GM23248 (cell line): ENCODE measurements around the gene AOPEP. TPM values are rescaled to one million over a fixed set of nuclear protein-coding genes. Genes with fewer than 3 reads are reported as not detected.
A peak's percentile ranks its signal among the peaks of the same experiment; 100 is the strongest.

ENCODE experiments used
- DNase-seq: peaks from one replicate; pipeline ENCODE4 v3.0.0-alpha.2; 2015
- H2AFZ ChIP-seq: fragments of 200-600 bp; sonication (generic); 2 replicates; pipeline ENCODE4 v1.6.1; 2016; ENCODE audit warnings: antibody characterized with exemption
- H3F3A ChIP-seq: fragments of 200-600 bp; sonication (generic); 2 replicates; pipeline ENCODE4 v1.6.1; 2016; ENCODE audit warnings: mild to moderate bottlenecking, antibody characterized with exemption, mixed run types; ENCODE audit not compliant: insufficient read depth
- H3K27ac ChIP-seq: fragments of 200-600 bp; sonication (generic); 2 replicates; pipeline ENCODE4 v1.5.1; 2016; ENCODE audit warnings: mild to moderate bottlenecking
- H3K27me3 ChIP-seq: fragments of 200-600 bp; sonication (generic); replicated peaks from 2 replicates; pipeline ENCODE4 v1.6.1; 2016; ENCODE audit warnings: mild to moderate bottlenecking; ENCODE audit not compliant: insufficient read depth
- H3K36me3 ChIP-seq: fragments of 200-600 bp; sonication (generic); 2 replicates; pipeline ENCODE4 v1.6.1; 2016; ENCODE audit warnings: low read depth, mild to moderate bottlenecking
- H3K4me1 ChIP-seq: fragments of 200-600 bp; sonication (generic); 2 replicates; pipeline ENCODE4 v1.6.1; 2016; ENCODE audit warnings: mild to moderate bottlenecking; ENCODE audit not compliant: insufficient read depth
- H3K4me2 ChIP-seq: fragments of 200-600 bp; sonication (generic); one replicate; pipeline ENCODE4 v1.6.1; 2016; ENCODE audit warnings: mild to moderate bottlenecking; ENCODE audit not compliant: unreplicated experiment
- H3K4me3 ChIP-seq: fragments of 200-600 bp; sonication (generic); 2 replicates; pipeline ENCODE4 v1.5.1; 2016; ENCODE audit warnings: mild to moderate bottlenecking
- H3K79me2 ChIP-seq: fragments of 200-600 bp; sonication (generic); 2 replicates; pipeline ENCODE4 v1.6.1; 2016; ENCODE audit warnings: mild to moderate bottlenecking; ENCODE audit not compliant: insufficient read depth
- H3K9ac ChIP-seq: fragments of 200-600 bp; sonication (generic); 2 replicates; pipeline ENCODE4 v1.6.1; 2016; ENCODE audit warnings: mild to moderate bottlenecking
- H3K9me2 ChIP-seq: fragments of 200-600 bp; sonication (generic); 2 replicates; pipeline ENCODE4 v1.6.1; 2016; ENCODE audit warnings: mixed run types, mild to moderate bottlenecking, moderate library complexity; ENCODE audit not compliant: insufficient read depth
- H3K9me3 ChIP-seq: fragments of 200-600 bp; sonication (generic); one replicate; pipeline ENCODE4 v1.6.1; 2017; ENCODE audit warnings: low read depth
- H4K20me1 ChIP-seq: fragments of 200-600 bp; sonication (generic); 2 replicates; pipeline ENCODE4 v1.6.0; 2016; ENCODE audit not compliant: insufficient read depth
- EZH2 ChIP-seq: fragments of 200-600 bp; sonication (generic); IDR thresholded peaks from 2 replicates; pipeline ENCODE4 v1.6.1; 2018; ENCODE audit warnings: antibody characterized with exemption, mild to moderate bottlenecking; ENCODE audit not compliant: insufficient read depth, poor library complexity, severe bottlenecking
- EZH2phosphoT487 ChIP-seq: fragments of 200-600 bp; sonication (generic); IDR thresholded peaks from 2 replicates; pipeline ENCODE4 v1.6.1; 2018; ENCODE audit warnings: antibody characterized with exemption, moderate library complexity, mild to moderate bottlenecking, low read depth; ENCODE audit not compliant: insufficient read depth
- WGBS, 2 experiments: methylation state at CpG; one replicate each; pipeline ENCODE4 v1.1.6; 2015 to 2017; ENCODE audit warnings: low lambda C conversion rate in 2 of 2, low coverage in 1 of 2; ENCODE audit errors: missing lambda C conversion rate in 2 of 2; 5-methylcytosine and 5-hydroxymethylcytosine counted together
- in situ Hi-C: fragments of 300-500 bp; cut with MboI; formaldehyde crosslinking; loops from 2 replicates; pipeline ENCODE4 v1.15.0; 2020
- polyA plus RNA-seq: library from polyadenylated mRNA; unstranded; fragments of >200 nt; fragmentation: Nextera tagmentation; extraction: Ambion mirVana; gene quantifications from 2 replicates; pipeline ENCODE4 v1.2.1, GENCODE V29; 2016
- total RNA-seq: library from RNA; depleted of rRNA; stranded (reverse); fragments of >200 nt; shearing (Covaris generic); gene quantifications from 2 replicates; pipeline ENCODE4 v1.2.3, GENCODE V29; 2014

Gene AOPEP
- total and polyA plus RNA-seq, 2 experiments from 2014 or later, result 90.0 to 120 TPM

DNA sequence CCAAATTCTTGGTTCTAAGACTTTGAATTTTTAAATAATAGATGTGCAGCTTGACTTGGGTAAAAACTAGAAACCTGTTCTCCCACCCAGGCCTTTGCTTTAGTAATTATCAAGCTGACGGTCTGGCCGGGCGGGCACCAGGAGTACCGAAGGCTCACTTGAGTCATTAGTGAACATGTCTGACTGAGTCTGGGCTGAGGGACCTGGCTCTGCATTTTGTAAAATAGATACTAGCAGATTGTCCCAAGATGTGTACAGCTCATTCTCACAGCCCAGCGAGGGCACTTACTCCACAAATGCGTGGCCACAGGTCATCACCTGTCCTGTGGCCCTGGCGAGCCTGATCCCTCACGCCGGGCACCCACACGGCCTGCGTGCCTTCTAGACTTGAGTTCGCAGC lies 374.8 kb downstream of the AOPEP start:
- H3K4me3 ChIP-seq, result no peak overlapping the region
- peaks cover 15% of the 10 kb centered on the region for H3K4me1 ChIP-seq
- no peak overlapping the region for H2AFZ ChIP-seq
- no peak for DNase-seq
- H3F3A ChIP-seq, result peaks cover 12% of the 10 kb centered on the region
- no peak overlapping the region for H3K9ac ChIP-seq
- H3K9me3 ChIP-seq, result no peaks in the 10 kb centered on the region
- 98 to 100% methylated on average over 12 of the region's 12 CpGs for WGBS, 2 experiments
- H4K20me1 ChIP-seq, result no peaks in the 10 kb centered on the region
- in situ Hi-C loops, result no loop called here
- no peaks in the 10 kb centered on the region for H3K27me3 ChIP-seq
- H3K79me2 ChIP-seq, result no peaks in the 10 kb centered on the region
- H3K27ac ChIP-seq, result no peak overlapping the region
- no peaks in the 10 kb centered on the region for H3K9me2 ChIP-seq
- H3K36me3 ChIP-seq, result no peaks in the 10 kb centered on the region; the same call in none of the 2 replicates
- H3K4me2 ChIP-seq, result no peak overlapping the region
- TF ChIP-seq EZH2 (no peak), EZH2phosphoT487 (no peak)

DNA sequence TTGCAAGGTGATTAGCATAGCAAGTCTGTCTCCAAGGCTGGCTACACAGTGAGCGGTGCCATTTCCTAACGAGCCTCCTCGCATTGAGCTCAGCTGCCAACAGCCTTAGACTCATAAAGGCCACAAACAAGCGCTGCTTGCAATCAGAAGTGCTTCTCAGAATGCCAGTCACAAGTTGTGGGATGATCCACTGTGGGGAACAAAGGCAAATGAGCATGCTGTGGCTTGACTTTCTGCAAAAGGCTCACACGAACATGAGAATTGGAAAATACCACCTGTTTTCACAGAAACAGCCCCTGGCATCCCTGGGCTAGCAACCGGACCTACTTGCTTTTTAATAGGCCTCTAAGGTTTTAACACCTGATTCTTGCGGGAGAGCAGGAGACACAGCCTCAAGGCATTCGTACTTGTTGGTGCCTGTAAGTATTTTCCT lies 375.5 kb downstream of the AOPEP start:
- no peak overlapping the region for H2AFZ ChIP-seq
- H3K4me2 ChIP-seq, result no peak overlapping the region
- no peak overlapping the region for H3K27ac ChIP-seq
- H3K9me3 ChIP-seq, result no peaks in the 10 kb centered on the region
- in situ Hi-C loops, result no loop called here
- no peak overlapping the region for H3K4me3 ChIP-seq
- no peaks in the 10 kb centered on the region for H3K9me2 ChIP-seq
- no peak for DNase-seq
- H3K4me1 ChIP-seq, result peaks cover 15% of the 10 kb centered on the region
- H3K79me2 ChIP-seq, result no peaks in the 10 kb centered on the region
- H3K36me3 ChIP-seq, result no peaks in the 10 kb centered on the region; the same call in none of the 2 replicates
- H3K9ac ChIP-seq, result no peak overlapping the region
- H3F3A ChIP-seq, result peaks cover 13% of the 10 kb centered on the region
- TF ChIP-seq EZH2, result no peak
- WGBS, 2 experiments, result 98% methylated on average over 8 of the region's 8 CpGs
- no peaks in the 10 kb centered on the region for H4K20me1 ChIP-seq
- H3K27me3 ChIP-seq, result no peaks in the 10 kb centered on the region

DNA sequence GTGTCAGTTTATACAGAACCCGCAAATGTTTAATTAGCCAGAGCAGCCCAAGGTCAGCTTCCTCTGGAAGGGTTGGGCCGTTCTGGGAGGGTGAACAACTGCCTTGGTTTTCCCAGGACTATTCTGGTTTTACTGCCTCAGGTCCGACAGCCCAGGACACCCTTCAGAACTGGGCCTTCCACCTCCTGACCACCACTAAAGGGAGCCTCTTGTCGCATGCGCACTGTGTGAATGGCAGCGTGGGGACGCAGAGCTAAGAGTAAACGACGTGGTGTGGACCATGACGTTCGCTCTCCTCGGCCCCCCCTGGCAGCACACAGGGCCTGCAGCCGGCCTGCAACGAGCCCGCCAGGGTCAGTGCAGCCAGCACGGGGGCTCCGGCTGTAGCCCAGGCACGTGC lies 376.1 kb downstream of the AOPEP start:
- DNase-seq, result no peak
- no peaks in the 10 kb centered on the region for H3K9me3 ChIP-seq
- H3K9me2 ChIP-seq, result no peaks in the 10 kb centered on the region
- H2AFZ ChIP-seq, result no peak overlapping the region
- TF ChIP-seq EZH2phosphoT487, result no peak
- TF ChIP-seq EZH2, result no peak
- WGBS, 2 experiments, result 95 to 97% methylated on average over 18 of the region's 18 CpGs
- no peaks in the 10 kb centered on the region for H3K27me3 ChIP-seq
- in situ Hi-C loops, result no loop called here
- H3K4me3 ChIP-seq, result no peak overlapping the region
- H3K27ac ChIP-seq, result no peak overlapping the region
- H3F3A ChIP-seq, result peaks cover 15% of the 10 kb centered on the region
- H3K4me1 ChIP-seq, result peaks cover 15% of the 10 kb centered on the region
- no peaks in the 10 kb centered on the region for H4K20me1 ChIP-seq
- H3K4me2 ChIP-seq, result no peak overlapping the region
- H3K36me3 ChIP-seq, result no peaks in the 10 kb centered on the region; the same call in none of the 2 replicates
- H3K9ac ChIP-seq, result no peak overlapping the region
- no peaks in the 10 kb centered on the region for H3K79me2 ChIP-seq

DNA sequence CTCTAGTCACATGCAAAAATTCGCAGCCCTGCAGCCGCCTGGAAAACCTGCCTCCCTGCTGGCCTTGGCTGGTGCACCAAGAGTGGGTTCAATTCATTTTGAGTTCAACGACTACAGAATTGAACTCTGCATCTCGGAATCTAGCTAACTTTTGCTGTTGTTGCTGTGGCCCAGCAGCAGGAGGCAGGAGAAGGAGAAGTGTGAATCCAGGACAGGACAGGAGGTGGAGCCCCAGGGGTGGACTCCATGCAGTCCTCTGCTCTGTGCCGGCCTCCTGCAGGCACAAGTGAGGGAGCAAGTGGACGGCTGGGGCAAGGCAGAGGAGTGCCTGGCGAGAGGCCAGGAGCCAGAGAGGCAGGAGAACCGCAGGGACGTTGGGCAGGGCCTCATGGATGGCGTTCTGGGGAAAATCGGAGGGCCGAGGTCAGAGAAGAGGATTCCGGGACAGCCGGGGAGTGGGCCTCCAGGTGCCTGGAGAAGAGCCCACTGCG lies 376.8 kb downstream of the AOPEP start:
- Histone ChIP-seq H3K36me3 (no peaks in the 10 kb centered on the region; the same call in none of the 2 replicates), H3K9ac (no peak overlapping the region)

More for the DNA sequence above, 376.8 kb downstream of the AOPEP start:
- H3K27me3 ChIP-seq, result no peaks in the 10 kb centered on the region
- H3K4me2 ChIP-seq, result no peak overlapping the region
- no peak overlapping the region for H2AFZ ChIP-seq
- no peaks in the 10 kb centered on the region for H4K20me1 ChIP-seq
- peak; percentile 23 for DNase-seq
- WGBS, 2 experiments, result 57 to 64% methylated on average over 12 to 15 of the region's 15 CpGs
- peaks cover 15% of the 10 kb centered on the region for H3K4me1 ChIP-seq
- no peaks in the 10 kb centered on the region for H3K9me3 ChIP-seq
- no peak for TF ChIP-seq EZH2phosphoT487
- TF ChIP-seq EZH2, result no peak
- H3K9me2 ChIP-seq, result no peaks in the 10 kb centered on the region
- no peaks in the 10 kb centered on the region for H3K79me2 ChIP-seq
- H3F3A ChIP-seq, result peaks cover 18% of the 10 kb centered on the region
- in situ Hi-C loops, result no loop called here
- no peak overlapping the region for H3K27ac ChIP-seq
- H3K4me3 ChIP-seq, result no peak overlapping the region
